ENCODE data around the gene DHRS7C.

DHRS7C gene, protein sequence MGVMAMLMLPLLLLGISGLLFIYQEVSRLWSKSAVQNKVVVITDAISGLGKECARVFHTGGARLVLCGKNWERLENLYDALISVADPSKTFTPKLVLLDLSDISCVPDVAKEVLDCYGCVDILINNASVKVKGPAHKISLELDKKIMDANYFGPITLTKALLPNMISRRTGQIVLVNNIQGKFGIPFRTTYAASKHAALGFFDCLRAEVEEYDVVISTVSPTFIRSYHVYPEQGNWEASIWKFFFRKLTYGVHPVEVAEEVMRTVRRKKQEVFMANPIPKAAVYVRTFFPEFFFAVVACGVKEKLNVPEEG

DNA sequence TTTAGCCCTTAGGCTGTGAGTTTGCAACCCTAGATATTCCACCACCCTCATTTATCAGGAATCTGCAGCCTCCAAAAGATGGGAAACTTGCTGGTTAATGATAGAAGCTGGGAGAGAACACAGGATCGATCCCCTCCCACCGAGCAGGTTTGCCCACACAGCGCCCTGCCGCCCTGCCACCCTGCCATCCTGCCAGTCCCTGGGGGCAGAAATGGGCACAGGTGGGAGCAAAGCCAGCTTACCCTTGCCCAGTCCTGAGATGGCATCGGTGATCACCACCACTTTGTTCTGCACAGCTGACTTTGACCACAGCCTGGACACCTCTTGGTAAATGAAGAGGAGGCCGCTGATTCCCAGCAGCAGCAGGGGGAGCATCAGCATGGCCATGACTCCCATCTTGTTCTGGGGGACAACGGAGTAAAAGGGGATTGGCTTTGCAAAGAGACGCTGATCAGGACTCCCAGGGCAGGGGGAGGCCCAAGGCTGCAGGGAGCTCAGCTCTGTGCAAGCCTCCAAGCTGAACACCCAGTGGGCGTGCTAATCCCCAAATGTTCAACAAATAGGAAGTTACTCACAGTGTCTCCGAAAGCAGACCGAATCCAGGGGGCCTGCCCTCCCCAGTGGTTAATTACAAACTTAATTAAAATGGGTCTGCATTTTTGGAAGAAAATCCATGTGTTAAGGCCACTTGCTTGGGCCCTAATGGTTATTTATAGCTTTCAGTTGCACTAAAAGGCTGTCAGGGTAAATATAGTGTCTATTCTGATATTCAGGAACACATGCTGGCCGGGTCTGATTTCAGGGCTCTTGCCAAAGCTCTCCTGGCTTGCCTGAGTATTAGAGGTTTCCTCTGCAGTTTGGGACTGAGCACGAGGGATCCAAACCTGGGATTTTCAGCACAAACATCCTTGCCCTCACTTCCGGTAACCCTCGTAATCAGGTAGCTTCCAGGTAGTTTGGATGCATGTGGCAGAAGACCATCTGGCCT lies at the start of gene DHRS7C:
DHRS7C (minus strand) TSS at position 704 of the 988 bp plus-strand sequence; CDS start at position 396, 308 bp downstream.
- DNase-seq: no peak

DNA sequence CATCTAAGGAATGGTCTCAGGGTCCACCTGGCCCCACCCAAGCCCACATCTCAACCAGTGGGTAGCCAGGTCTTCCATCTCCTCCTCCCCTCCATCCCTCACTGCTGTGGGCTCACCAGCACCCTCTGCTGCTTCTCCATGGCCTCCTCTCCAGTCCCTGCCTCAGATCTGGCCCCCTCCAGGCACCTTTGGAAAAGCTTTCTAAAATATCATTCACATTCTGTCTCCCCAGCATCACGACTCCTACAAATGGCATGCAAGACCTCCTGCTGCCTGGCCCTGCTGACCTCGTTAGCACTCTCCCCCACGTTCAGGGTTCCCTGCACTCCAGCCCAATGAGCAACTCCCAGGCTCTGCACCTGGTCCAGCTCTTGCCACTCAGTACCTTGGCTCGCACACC lies 48.0 kb upstream of the DHRS7C start:
- DNase-seq: no peak

DNA sequence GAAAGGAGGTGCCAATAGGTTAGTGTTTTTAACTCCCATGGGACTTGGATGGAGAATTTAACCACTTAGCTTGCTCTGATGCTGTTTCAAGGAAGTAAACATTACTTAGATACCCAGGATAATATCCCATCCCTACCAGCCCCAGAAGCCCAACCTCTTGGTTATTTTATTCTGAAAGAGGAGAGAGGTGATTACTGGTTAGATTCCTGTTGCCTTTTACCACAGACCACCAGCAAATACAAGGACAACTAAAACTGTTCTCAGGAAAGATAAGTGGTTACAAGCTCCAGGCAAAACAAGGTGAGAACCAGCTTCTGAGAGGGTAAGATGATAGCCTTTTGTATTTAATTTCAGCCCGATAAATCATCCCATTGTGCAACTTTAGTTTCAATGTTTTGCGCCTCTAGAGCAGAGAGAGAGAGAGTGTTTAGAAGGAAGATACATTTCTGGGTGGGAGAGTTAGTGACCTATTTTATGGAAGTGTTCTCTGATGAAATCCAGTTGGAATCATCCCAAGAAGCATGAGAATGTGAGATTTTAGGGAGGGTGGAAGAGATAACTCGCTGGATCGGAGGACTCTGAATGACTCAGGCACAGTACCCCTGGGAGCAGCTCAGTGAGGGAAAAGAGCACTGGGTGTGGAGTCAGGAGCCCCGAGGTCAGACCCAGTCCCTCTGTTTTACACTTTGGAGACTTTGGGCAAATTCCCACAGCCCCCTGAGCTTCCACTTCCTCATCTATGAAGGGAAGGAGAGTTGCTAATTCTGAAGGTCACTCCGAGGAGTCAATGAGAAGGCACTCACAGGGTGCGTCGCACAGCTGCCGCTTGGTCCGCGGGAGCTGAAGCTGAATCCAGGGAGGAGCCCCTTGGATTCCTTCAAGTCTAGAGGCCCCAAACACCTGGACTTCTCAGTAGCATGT lies 46.4 kb upstream of the DHRS7C start:
- no peak for DNase-seq

DNA sequence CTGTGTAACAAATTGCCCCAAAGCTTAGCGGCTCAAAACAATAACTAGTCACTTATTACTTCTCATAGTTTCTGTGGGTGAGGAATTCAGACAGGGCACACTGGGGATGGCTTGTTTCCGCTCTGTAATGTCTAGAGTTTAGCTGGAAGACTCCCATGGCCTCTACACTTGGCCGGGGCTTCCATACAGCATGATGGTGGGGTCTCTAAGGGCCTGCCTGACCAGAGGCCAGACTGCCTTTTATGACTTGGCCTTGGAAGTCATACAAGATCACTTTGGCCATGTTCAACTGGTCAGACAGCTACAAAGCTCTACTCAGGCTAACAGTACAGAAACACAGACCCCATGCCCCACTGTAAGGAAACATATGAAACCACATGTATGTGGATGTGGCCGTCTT lies 42.5 kb upstream of the DHRS7C start:
- no peak for DNase-seq

DNA sequence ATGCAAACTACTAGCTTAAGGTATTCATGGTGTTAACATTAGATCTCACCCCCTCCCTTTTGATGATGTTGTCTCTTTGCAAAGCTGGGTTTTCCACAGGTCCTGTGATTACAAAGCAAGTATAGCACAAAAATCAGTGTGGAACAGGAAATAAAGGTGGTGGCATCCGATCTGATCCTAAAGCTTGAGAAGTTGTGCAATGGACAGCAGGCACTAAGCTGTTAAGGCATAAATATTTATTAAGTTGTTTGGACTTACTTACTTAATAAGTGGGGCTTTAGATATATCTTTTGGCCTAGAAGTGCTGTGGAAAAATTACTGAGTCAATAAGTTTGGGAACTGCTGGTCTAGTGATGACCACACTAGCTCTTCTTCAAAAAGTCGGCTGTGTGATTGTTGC lies 39.3 kb upstream of the DHRS7C start:
- no peak for DNase-seq

DNA sequence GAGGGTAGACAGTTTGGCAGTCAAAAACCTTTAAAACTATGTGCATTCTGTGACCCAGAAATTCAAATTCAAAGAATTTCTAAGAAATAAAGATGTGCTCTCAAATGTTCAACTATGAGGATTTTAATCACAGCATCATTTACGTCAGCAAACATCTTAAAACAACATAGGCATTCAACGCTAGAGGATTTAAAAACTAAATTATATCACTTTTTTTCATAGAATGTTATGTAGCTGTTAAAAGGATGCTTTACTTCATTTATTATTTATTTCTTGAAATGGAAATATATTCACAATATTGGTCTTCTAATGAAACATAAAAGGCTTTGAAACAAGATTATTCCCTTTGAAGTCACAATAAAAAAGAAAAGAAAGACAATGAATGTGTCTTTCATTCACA lies 38.0 kb upstream of the DHRS7C start:
- DNase-seq: no peak

DNA sequence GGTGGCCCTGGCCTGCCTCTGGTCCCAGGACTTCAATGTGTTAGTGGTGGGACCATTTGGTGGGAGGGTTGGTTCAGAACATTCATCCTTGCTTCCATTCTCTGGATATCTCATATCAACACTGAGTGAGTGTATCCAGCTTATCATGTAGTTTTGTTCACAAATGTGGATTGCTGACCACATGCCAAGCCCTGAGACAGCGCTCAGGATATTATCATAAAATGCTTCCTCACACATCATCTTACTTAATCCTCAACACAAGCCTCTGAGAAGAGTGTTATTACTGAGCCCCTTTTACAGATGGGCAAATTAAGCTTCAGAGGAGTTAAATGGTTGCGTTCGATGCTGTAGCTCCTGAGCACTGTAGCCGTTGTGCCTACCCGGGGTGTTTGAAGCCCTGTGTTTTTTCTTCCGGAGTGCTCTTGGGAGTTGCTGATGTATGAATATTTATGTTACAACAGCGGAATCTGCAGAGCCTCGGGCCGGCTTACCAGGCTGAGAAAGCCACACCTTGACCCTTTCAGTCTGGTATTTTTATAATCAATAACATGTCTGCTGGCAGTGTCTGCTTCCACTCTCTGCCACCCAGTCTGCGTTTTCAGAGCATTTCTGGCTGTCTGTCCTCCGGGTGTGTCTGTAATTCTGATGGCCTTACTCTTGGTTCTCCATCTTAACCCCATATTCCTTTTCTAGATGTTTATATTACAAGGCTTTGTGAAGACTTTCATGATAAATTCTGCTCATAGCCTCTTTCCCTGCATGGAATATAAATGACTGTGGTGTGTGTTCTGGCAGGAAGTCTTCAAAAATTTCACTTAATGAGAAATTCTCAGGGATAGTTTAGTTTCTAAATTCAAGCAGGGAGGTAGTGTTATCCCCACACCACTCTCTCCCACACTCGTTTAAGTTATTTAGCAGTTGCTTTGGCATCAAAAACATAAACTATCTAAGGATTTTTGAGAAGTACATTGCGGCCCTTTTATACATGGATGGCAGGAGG lies 37.2 kb upstream of the DHRS7C start:
- no peak for DNase-seq

DNA sequence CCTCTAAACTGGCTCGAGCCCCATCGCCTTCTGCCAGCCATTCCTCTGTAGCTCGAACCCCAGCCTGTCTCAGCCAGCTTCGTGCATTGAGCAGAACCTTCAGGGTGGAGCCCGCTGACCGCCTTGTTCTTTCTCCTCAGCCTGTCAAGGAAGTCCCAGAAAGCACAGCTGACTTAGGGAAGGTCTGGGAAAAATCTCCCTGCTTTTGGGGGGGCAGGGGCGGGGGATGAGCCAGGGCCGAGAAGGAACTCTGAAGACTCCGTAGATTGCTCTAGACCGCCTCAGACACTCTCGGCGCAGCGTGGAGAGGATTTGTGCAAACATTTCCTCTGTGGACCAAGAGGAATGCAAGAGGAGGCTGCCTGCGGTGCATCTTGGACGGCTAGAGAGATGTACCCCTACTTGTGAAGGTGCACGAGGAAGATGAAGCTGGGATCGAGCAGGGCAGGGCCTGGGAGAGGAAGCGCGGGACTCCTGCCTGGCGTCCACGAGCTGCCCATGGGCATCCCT lies 34.3 kb upstream of the DHRS7C start, which contains the start of gene GLP2R:
GLP2R (plus strand) TSS at position 284 of the 510 bp plus-strand sequence; CDS start at position 424, 140 bp downstream.
- no peak for DNase-seq

DNA sequence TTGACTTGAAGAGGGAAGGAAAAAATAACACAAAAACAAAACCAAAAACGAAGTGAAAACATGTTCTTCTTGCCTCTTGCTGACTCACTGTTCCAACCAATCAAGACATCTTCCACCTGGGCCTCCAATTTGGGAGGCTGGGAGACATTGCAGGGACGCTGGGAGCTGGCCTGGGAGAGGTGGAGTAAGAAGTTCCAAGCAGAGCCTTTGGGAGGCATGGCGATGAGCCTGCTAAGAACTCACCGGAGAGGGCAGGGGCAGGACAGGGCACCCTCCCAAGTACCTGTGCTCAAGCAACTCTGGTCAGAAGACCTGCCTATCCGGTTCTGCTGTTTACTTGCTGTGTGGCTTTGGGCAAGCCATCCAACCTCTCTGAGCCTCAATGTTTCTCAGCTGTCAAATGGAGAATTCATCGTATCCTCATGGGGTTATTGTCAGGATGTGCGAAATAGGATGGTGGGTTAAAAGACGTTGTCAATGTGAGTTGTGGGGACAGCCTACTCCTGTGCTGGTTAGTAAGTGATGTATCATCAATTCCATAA lies 33.5 kb upstream of the DHRS7C start:
- no peak for DNase-seq

DNA sequence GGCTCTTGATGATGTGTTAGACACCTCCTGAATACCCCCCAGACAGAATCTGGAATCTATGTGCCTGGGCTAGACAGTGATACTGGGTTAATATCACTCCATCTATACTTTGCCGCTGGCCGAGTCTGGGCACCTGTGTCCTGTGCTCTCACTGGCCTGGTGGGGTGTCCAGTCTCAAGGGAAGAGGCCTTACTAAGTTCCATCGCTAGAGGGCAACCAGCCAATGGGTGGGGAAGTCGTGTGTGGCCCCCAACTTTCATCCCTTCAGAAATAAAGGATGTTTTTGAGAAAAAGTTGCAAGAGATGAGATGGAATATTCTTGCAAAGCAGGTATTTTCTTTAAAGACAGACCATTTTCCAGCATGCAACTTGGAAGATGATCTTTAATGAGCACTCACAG lies 32.7 kb upstream of the DHRS7C start:
- DNase-seq: no peak

DNA sequence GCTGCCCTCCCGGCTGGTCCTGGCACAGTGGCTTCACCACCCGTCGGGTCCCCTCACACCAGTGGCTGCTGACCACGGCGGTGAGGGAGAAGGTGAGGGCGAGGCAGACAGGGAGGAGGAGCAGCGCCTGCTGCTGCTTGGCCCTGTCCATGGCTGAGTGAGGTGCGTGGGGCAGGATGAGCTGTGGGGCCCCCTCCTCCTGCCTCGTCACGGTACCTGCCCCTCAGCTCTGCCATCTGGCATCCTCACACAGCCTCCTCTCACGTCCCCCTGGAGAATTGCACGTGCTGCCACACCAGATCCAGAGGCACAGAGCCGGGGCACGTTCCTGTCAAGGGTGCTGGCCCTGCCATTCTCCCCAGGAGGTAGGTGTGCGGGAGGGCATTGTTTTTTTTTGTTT lies 30.5 kb upstream of the DHRS7C start, which contains the start of gene GSG1L2:
GSG1L2 (minus strand) TSS at position 159 of the 400 bp plus-strand sequence; CDS start at position 151, 8 bp downstream.
- DNase-seq: no peak

DNA sequence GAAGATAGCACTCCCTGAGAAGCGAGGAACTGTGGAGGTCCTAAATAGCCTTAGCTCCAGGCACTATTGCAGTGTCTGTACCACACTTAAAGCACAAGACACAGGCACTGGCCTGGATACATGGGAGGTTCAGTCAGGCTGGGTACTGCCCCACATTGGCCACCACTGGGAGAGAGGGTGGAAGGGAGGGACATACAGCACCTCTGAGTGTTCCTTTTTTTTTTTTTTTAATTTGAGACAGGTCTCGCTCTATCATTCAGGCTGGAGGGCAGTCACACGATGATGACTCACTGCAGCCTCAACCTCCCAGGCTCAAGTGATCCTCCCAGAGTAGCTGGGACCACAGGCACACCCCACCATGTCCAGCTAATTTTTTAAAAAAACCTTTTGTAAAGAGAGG lies 29.1 kb upstream of the DHRS7C start:
- no peak for DNase-seq

DNA sequence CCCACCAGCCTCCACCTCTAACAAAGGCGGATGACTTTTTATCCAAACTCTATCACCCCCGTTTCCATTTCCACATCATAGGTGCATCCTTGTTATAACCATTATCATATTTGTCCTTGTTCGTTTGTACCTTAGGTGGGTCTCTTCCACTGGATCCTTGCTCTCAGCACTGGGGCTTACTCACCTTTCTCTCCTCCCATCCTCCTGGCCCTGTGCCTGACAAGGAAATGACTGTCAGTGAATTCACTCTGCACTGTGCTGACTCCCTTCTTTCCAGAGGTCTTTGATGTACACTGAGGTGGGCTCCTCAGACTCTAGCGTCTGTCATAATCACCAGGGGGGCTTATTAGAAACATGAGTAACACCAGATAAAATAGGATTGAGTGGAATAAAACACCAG lies 27.4 kb upstream of the DHRS7C start:
- DNase-seq: no peak

DNA sequence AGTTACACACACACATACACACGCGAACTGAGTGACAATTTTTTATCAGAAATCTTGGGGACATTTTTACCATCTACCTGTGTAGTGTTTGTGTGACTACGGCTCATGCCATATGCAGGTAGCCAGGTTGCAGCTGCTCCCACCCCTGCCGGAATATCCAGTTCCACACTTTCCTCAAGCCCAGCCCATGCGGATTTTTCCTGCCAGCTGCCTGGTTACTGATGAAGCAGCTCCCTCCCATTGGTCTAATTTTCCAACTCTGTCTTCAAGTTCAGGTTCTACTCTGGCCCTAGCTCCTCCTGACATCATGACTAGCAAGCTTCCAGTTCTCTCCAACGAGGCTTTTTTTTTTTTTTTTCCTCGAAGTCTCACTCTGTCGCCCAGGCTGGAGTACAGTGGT lies 25.7 kb upstream of the DHRS7C start:
- no peak for DNase-seq

DNA sequence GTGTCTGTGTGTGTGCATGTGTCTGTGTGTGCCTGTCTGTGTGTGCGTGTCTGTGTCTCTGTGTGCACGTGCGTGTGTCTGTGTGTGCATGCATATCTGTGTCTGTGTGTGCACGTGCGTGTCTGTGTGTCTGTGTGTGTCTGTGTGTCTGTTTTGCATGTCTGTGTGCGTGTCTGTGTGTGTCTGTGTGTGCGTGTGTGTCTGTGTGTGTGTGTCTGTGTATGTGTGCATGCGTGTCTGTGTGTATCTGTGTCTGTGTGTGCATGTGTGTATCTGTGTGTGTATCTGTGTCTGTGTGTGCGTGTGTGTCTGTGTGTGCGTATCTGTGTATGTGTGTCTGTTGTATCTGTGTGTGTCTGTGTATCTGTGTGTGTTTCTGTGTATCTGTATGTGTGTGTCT lies 25.1 kb upstream of the DHRS7C start:
- no peak for DNase-seq

DNA sequence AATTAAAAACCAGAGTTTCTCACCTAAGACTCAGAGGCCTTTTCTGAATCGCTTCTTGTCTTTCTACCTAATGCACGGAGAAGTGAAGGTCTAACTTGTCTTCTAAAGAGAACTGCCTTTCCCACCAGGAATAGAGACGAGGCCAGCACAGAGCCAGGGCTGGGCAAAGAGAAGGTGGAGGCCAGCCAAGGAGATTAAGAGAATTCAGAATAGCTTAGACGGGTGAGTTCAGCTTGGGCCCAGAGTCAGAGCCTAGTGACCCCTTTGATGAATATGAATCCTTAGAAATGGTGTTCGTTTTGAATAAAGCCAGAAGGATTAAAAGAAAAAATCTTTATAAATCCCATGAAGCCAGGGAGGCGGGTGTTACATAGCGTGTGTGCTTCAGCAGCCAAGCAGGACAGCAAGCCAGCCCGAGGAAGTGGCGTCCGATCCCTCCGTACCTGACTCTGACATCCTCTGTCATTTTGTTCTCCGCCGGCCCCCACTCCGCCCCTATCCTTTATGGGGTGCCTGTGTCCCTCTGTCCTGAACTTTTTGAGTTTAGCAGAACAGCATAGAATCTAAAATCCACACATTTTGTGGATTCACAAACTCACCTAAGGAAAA lies 23.0 kb upstream of the DHRS7C start:
- DNase-seq: no peak

DNA sequence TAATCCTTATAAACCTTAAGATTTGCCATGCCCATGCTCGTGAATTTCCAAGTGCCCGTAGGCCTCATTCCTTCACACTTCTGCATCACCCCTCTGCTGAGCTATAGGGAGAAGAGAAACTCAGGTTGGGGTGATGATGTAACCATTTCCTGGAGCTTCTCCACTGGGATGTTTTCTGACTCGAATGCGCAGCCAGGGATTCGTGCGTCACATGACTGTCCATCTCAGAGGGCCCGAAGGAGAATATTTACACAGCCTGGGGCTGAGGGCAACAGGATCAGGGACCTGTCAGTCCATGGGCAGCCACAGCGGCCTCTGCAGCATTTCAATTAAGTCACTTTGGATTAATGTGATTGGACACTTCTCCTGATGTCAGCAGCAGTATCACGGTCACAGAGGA lies 21.8 kb upstream of the DHRS7C start:
- no peak for DNase-seq

DNA sequence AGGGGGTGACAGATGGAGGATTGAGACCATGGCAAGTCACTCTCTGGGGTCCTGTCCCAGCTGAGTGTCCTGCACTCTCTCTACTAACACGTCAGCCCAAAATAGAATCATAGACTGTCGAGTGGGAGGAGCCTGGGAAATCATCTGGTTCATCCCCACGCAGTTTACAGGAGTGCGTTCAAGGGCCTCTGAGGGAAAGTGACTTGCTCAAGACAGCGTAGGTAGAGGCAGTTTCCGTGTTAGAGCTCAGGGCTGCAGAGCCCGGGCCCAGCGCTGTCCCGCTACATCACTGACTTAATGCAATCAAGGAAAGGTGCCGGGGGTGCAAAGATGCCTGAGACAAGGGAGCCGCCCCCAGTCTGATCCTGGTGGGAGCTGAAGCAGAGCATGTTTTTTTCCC lies 20.1 kb upstream of the DHRS7C start:
- DNase-seq: no peak

DNA sequence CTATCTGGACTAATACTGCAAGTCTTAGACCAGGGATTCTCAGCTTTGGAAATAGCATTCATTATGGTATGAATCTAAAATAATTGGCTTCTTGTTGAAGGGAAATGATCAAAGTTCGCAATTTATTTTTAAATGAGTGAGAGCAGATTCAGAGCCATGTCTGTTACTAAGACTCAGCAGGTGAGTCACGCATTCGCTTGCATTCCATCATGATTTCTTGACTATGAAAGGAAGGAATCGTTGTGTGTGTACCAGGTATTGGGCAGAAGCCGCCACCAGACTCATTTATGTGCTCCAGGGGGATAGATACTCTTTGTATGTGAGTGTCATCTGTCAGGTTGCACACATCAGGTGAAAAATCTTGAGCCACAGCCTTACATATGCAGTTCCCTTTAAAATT lies 19.7 kb upstream of the DHRS7C start:
- no peak for DNase-seq
